Measurements from ENCODE around the gene LRCH3.

The LRCH3 gene

GRCh38 chr3:197791113-197791891 is at the start of gene LRCH3:
LRCH3 (plus strand) TSS chr3:197791254; CDS start chr3:197791279, 25 bp downstream.
- FAIRE-seq (no peak), DNase-seq (ENCODE audit: insufficient read length, low spot score) (peak; percentile 96)
- no peak for TF ChIP-seq CTCF (IDR thresholded peaks at IDR 0.05; ENCODE audit: insufficient read depth, missing control alignments)

GRCh38 chr3:197742787-197743186 is 48.3 kb upstream of the LRCH3 start:
- DNase-seq (ENCODE audit: insufficient read length, low spot score) (no peak), FAIRE-seq (no peak)
- no peak for TF ChIP-seq CTCF (IDR thresholded peaks at IDR 0.05; ENCODE audit: insufficient read depth, missing control alignments)

- TF ChIP-seq CTCF (IDR thresholded peaks at IDR 0.05; ENCODE audit: insufficient read depth, missing control alignments), result no peak
- FAIRE-seq, result no peak
- no peak for DNase-seq (ENCODE audit: insufficient read length, low spot score)
These were observed 44.8 kb upstream of the LRCH3 start for GRCh38 chr3:197746209-197746608.

- no peak for FAIRE-seq
- no peak for TF ChIP-seq CTCF (IDR thresholded peaks at IDR 0.05; ENCODE audit: insufficient read depth, missing control alignments)
- DNase-seq (ENCODE audit: insufficient read length, low spot score), result no peak
These were observed 44.2 kb upstream of the LRCH3 start for GRCh38 chr3:197746801-197747237.

- no peak for TF ChIP-seq CTCF (IDR thresholded peaks at IDR 0.05; ENCODE audit: insufficient read depth, missing control alignments)
- FAIRE-seq (no peak), DNase-seq (ENCODE audit: insufficient read length, low spot score) (no peak)
These were observed 42.3 kb upstream of the LRCH3 start for GRCh38 chr3:197748597-197749314.

GRCh38 chr3:197749315-197749600 is 41.8 kb upstream of the LRCH3 start:
- FAIRE-seq, result no peak
- TF ChIP-seq CTCF (IDR thresholded peaks at IDR 0.05; ENCODE audit: insufficient read depth, missing control alignments), result no peak
- no peak for DNase-seq (ENCODE audit: insufficient read length, low spot score)
